ENCODE measurements around the gene NFATC1. TPM values are rescaled to one million over a fixed set of nuclear protein-coding genes. Genes with fewer than 3 reads are reported as not detected.
A peak's percentile ranks its signal among the peaks of the same experiment; 100 is the strongest.

The NFATC1 gene
- total RNA-seq, 1 experiment from 2014 or later, result 0.10 TPM

GRCh38 chr18:79552140-79552631, 156.5 kb downstream of the NFATC1 start:
- DNase-seq (ENCODE audit: low read depth), result no peak

GRCh38 chr18:79552696-79553095, 157.0 kb downstream of the NFATC1 start:
- no peak for DNase-seq (ENCODE audit: low read depth)

GRCh38 chr18:79553154-79553553, 157.4 kb downstream of the NFATC1 start:
- DNase-seq (ENCODE audit: low read depth), result no peak

GRCh38 chr18:79553696-79554095, 158.0 kb downstream of the NFATC1 start:
- no peak for DNase-seq (ENCODE audit: low read depth)

- no peak for DNase-seq (ENCODE audit: low read depth)
Measured at GRCh38 chr18:79554321-79554720, 158.6 kb downstream of the NFATC1 start.

- DNase-seq (ENCODE audit: low read depth), result no peak
Measured at GRCh38 chr18:79554945-79555645, 159.4 kb downstream of the NFATC1 start.

- DNase-seq (ENCODE audit: low read depth), result no peak
Measured at GRCh38 chr18:79555885-79556284, 160.2 kb downstream of the NFATC1 start.

- no peak for DNase-seq (ENCODE audit: low read depth)
Measured at GRCh38 chr18:79556829-79557585, 161.3 kb downstream of the NFATC1 start.

- no peak for DNase-seq (ENCODE audit: low read depth)
Measured at GRCh38 chr18:79558196-79558932, 162.6 kb downstream of the NFATC1 start.

- DNase-seq (ENCODE audit: low read depth), result no peak
Measured at GRCh38 chr18:79558933-79559416, 163.2 kb downstream of the NFATC1 start.

- no peak for DNase-seq (ENCODE audit: low read depth)
Measured at GRCh38 chr18:79559436-79559835, 163.7 kb downstream of the NFATC1 start.

GRCh38 chr18:79560042-79560860, 164.5 kb downstream of the NFATC1 start:
- no peak for DNase-seq (ENCODE audit: low read depth)

- no peak for DNase-seq (ENCODE audit: low read depth)
Measured at GRCh38 chr18:79560861-79561210, 165.1 kb downstream of the NFATC1 start.

- DNase-seq (ENCODE audit: low read depth), result no peak
Measured at GRCh38 chr18:79563949-79564348, 168.2 kb downstream of the NFATC1 start.

GRCh38 chr18:79564441-79564840, 168.7 kb downstream of the NFATC1 start:
- no peak for DNase-seq (ENCODE audit: low read depth)

GRCh38 chr18:79566771-79567431, 171.2 kb downstream of the NFATC1 start:
- DNase-seq (ENCODE audit: low read depth), result no peak

- peak; percentile 85 for DNase-seq (ENCODE audit: low read depth)
Measured at GRCh38 chr18:79567481-79568147, 171.9 kb downstream of the NFATC1 start.

GRCh38 chr18:79568543-79569205, 172.9 kb downstream of the NFATC1 start:
- DNase-seq (ENCODE audit: low read depth), result no peak

GRCh38 chr18:79569720-79570119, 174.0 kb downstream of the NFATC1 start:
- no peak for DNase-seq (ENCODE audit: low read depth)
